SK-N-SH treated with all-trans-retinoic acid at 6 μM for 48 hours (cell line): Measurements from ENCODE around the gene DUOX2.

Source experiments
- CSDC2 ChIP-seq: fragments of 250-450 bp; sonication (Bioruptor Pico); IDR thresholded peaks from 2 replicates; pipeline ENCODE4 v1.5.0; 2020; ENCODE audit warnings: mild to moderate bottlenecking, moderate library complexity
- ISL1 ChIP-seq: fragments of 250-450 bp; sonication (Bioruptor Pico); IDR thresholded peaks from 2 replicates; pipeline ENCODE4 v2.1.2; 2022; ENCODE audit warnings: mild to moderate bottlenecking, moderate library complexity
- RARB ChIP-seq: fragments of 250-450 bp; sonication (Bioruptor Pico); IDR thresholded peaks from 2 replicates; pipeline ENCODE4 v1.8.0; 2021; ENCODE audit warnings: mild to moderate bottlenecking, moderate library complexity
- TCF4 ChIP-seq: fragments of 250-450 bp; sonication (Bioruptor Pico); IDR thresholded peaks from 2 replicates; pipeline ENCODE4 v1.8.0; 2021; ENCODE audit warnings: mild to moderate bottlenecking, moderate library complexity, borderline replicate concordance

- TF ChIP-seq CSDC2 (CRISPR knock-in tag) (no peak), RARB (CRISPR knock-in tag) (no peak), TCF4 (CRISPR knock-in tag) (no peak), ISL1 (CRISPR knock-in tag) (no peak)
Measured at GRCh38 chr15:45140557-45141250, 26.7 kb upstream of the DUOX2 start.
